ENCODE measurements around the gene MAN2A2.

The MAN2A2 gene

DNA sequence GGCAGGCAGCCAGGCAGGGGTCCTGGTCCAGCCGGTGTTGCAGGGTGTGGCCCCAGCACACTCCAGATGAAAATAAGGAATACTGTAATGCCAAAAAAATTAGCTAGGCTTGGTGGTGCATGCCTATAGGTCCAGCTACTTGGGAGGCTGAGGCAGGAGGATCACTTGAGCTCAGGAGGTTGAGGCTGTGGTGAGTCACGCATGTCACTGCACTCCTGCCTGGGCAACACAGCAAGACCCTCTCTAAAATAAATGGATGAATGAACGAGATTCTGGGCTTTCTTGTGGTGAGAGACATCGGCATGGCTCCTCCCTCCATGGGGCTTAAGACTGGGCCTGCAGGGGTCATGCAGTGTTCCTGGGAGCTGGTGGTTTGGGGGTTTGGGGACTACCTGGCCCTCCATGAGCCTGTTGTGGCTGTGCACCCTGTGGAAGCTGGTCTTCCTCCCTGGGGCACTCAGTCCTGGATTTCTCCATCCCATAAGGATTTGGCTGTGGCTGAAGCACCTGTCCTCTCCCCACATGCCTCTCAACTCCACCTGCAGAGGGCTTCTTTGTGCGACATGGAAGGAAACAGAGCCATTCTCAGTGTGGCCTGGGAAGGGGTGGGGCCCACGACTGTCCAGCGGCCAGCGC is 44.0 kb downstream of the MAN2A2 start:
- no peak for DNase-seq (ENCODE audit: low spot score)

DNA sequence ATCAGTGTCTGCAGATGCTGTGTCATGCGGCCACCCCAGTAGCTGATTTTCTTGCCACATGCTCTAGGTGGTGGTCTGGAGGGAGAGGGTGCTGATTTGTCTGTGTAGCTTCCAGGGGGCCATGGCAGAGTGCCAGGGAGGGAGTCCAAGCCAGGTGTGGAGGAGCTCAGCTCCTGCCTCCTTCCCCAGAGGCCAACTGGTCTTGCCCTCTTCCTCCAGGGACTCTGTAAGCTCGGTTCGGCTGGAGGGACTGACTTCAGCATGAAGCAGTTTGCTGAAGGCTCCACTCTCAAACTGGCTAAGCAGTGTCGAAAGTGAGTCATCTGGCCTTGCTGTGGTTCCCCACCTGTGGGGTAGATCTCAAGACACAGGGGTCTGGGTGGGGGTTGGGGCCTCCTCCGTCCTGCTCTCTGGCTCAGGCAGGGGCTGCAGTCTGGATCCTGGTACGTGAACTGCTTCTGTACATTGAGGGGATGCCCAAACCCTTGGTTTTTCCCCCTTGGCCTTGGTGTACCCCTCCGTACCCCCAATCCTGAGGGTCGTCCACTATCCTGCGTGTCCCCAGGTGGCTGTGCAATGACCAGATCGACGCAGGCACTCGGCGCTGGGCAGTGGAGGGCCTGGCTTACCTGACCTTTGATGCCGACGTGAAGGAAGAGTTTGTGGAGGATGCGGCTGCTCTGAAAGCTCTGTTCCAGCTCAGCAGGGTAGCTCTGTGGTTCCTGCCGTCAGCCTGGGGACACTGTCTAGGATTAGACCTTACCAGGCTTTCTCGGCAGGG is 44.7 kb downstream of the MAN2A2 start:
- DNase-seq (ENCODE audit: low spot score): no peak

DNA sequence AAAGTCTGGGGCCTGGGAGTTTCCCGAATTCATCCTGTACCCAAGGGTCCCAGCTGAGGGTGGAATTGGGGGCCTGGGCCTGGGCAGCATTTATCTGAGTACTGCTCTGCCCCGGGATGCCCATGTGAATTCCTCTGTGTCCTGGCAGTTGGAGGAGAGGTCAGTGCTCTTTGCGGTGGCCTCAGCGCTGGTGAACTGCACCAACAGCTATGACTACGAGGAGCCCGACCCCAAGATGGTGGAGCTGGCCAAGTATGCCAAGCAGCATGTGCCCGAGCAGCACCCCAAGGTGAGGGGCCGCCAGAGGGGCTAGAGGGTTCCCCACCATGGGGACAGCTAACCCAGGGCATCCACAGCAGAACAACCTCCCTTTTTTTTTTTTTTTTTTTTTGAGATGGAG is 45.4 kb downstream of the MAN2A2 start:
- no peak for DNase-seq (ENCODE audit: low spot score)

DNA sequence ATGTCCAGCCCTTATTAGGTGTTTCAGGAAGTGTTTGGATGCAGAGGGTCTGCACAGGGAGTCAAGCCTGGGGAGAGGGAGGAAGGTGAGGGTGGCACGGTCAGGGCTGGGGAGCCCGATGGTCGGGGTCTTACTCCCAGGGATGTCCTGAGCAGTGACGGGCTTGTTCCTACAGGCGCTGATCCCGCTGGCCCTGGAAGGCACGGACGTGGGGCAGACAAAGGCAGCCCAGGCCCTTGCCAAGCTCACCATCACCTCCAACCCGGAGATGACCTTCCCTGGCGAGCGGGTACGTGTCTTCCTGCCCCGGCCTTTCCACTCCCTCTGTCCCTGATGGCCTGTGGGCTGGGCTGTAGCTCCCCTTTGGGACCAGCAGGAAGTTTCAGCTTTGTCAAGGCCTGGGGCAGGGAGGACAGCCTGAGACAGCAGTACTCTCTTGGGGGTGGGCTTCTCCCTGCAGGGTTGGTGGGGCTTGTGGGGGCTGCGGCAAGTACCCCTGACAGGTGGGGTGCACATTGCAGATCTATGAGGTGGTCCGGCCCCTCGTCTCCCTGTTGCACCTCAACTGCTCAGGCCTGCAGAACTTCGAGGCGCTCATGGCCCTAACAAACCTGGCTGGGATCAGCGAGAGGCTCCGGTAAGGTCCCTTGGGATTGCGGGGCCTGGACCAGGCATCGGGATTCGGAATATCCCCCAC is 47.0 kb downstream of the MAN2A2 start:
- DNase-seq (ENCODE audit: low spot score): no peak

DNA sequence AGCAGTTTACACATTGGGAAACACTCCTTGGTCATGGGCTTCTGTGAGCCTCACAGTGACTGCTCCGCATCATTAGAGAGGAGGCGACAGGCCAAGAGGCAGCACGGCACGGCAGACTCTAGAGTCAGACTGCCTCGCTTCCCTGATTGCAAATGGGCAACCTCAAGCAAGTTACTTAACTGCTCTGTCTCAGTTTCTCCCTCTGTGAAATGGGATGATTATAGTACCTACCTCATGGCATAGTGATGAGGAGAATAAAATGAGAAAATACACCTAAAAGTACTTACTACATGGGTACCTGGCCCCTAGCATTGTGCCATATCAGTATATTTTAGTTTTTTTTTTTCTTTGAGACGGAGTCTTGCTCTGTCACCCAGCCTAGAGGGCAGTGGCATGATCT is 47.6 kb downstream of the MAN2A2 start:
- no peak for DNase-seq (ENCODE audit: low spot score)

DNA sequence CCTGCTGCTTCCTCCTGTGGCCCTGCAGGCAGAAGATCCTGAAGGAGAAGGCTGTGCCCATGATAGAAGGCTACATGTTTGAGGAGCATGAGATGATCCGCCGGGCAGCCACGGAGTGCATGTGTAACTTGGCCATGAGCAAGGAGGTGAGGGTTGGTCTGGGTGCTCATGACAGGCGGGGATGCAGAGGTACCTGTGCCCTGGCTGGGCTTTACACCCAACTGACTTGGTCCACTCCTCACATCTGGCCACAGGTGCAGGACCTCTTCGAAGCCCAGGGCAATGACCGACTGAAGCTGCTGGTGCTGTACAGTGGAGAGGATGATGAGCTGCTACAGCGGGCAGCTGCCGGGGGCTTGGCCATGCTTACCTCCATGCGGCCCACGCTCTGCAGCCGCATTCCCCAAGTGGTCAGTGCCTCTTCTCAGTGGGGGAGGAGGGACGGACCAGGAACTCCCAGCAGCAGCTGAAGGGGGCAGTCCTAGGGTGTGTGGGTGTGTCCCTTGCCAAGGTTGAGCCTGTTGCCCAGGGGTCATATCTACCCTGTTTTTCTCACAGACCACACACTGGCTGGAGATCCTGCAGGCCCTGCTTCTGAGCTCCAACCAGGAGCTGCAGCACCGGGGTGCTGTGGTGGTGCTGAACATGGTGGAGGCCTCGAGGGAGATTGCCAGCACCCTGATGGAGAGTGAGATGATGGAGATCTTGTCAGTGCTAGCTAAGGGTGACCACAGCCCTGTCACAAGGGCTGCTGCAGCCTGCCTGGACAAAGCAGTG is 50.0 kb downstream of the MAN2A2 start:
- no peak for DNase-seq (ENCODE audit: low spot score)

DNA sequence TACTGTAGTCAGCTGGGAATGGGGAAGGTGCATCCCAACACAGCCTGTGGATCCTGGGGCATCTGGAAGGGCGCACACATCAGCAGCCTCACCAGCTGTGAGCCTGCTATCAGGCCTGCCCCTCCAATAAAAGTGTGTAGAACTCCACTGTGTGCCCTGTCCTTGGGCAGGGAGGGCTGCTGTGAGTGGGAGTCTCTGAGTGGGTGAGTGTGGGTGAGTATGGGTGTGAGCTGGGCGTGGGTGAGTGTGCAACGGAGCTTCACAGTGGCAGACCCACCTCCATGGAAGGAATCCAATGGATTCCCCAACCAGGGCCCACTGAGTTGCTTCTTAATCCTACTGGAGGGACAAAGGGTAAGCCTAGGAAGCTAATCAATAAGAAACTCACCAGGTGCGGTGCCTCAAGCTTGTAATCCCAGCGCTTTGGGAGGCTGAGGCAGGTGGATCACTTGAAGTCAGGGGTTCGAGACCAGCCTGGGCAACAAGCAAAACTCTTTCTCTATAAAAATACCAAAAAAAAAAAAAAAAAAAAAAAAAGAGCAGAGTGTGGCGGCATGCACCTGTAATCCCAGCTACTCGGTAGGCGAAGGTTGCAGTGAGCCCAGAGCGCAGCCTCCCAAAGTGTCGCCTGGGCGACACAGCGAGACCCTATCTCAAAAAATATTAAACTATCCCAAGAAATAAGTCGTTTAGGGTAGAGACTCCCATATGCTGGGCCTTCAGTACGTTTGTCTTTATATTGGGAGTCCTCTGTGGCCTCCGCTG is 51.0 kb downstream of the MAN2A2 start:
- DNase-seq (ENCODE audit: low spot score): no peak

DNA sequence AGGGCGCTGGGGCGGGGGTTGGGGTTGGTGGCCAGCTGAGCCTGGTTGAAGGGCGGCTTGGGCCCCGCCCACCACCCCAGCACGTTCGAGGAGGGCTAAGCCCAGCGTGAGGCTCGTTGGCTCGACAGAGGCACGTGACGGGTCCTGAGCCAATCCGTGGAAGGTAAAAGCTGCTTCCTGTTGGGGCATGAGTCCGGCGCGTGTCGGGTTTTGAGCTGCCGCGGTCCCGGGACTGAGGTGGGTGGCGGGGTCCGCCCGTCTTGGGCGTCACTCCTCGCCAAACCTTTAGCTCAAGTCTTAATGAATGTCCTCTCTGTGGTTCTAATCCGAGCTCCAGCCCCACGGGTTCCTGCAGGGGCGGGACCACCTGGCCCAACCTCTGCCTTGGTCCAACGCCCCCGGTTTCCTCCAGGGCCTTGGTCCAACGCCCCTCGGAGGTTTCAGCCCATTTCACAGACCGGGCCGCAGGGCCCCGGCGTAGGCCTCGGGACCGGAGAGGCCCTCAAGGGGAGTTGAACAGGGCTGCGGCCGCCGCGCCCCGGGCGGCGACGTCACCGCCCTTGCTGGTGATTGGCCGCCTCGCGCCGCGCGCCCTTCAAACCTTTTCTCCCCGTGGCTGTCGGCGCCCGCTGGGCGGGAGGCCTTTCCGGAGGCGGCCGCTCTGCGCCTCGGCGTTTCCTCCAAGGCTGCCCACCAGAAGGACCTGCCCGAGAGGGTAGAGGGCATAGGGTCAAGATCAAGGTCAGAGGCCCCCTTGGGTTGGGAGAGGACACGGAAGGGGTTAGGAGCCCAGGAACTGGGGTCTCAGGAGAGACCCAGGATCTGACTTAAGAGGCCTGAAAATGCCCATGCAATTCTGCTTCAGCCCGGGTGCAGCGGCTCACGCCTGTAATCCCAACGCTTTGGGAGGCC is 51.9 kb downstream of the MAN2A2 start, which contains the start of gene RCCD1:
Gene RCCD1 (plus strand): TSS at position 173 of the 912 bp plus-strand sequence. CDS start 1,851 bp downstream, outside the sequence.
- DNase-seq (ENCODE audit: low spot score): peak; percentile 97

DNA sequence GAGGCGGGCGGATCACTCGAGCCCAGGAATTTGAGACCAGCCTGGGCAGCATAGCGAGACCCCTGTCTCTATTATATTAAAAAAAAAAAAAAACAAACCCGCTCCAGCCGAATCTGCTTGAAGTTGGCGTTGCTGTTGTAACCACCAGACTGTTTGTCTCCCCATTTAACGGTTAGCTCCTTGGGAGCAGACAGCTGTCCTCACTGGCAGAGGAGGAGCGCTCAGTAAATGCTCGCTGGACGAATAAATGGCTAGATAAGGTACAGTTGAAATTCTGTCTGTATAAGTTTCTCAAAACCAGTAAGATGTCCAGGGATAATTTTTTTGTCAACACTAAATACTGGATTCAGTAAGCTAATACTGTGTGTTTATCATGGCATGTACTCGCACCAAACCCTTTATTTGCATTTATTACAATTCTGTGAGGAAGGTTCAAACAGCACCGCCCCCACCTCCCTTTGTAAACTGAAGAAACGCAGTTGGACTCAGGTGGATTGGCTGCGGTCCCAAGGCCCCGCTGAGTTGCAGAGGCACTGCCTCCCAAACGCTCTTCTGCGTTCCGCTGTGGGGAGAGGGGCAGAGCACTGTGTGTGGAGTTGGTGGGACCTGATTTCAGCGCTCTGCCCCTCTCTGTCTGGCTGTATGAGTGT is 52.6 kb downstream of the MAN2A2 start:
- peak; percentile 60 for DNase-seq (ENCODE audit: low spot score)

DNA sequence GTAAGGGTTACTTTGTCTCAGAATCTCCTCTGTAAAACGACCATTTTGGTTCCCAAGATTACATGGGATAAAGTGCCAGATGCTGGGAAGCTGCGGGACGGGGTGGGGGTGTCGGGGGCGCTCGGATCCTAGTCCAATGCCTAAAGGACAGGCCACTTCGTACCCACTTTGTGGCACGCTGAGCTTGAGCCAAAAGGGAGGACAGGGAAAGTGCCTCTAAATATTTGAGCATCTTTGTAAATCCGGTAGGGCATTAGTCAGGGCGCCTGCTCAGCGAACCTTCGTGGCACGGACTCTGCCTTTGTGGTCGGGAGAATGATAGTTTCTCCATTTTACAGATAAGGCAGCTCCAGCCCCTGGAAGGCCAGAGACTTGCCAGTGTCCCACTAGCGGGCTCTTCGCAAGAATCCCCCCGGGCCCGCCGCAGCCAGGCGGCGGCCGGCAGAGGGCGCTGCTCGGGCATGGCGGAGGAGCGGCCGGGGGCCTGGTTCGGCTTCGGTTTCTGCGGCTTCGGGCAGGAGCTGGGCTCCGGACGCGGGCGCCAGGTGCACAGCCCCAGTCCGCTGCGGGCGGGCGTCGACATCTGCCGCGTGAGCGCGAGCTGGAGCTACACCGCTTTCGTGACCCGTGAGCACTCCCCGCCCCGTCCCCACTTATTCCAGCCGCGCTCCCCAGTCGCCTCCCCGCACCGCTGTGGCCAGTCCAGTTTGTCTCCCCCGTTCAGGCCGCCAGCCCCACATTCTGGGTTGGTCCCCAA is 53.4 kb downstream of the MAN2A2 start:
- DNase-seq (ENCODE audit: low spot score): peak; percentile 78

DNA sequence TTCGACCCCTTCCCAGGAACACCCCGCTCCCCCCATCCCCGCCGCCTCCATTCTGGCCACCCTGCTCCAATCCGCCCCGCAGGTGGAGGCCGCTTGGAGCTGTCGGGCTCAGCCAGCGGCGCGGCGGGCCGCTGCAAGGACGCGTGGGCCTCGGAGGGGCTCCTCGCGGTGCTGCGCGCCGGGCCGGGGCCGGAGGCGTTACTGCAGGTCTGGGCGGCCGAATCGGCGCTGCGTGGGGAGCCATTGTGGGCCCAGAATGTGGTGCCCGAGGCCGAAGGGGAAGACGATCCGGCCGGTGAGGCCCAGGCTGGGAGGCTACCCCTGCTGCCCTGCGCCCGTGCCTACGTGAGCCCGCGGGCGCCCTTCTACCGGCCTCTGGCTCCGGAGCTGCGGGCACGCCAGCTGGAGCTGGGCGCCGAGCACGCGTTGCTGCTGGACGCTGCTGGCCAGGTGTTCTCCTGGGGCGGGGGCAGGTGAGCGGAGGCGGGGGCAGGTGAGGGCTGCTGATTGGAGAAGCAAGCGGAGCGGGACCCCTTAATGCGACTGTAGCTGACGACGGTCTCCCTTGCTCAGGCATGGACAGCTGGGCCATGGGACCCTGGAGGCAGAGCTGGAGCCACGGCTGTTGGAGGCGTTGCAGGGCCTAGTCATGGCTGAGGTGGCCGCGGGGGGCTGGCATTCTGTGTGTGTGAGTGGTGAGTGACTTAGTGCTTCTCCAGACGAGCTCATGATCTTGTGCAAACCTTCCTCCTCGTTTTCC is 54.1 kb downstream of the MAN2A2 start:
- peak; percentile 80 for DNase-seq (ENCODE audit: low spot score)

DNA sequence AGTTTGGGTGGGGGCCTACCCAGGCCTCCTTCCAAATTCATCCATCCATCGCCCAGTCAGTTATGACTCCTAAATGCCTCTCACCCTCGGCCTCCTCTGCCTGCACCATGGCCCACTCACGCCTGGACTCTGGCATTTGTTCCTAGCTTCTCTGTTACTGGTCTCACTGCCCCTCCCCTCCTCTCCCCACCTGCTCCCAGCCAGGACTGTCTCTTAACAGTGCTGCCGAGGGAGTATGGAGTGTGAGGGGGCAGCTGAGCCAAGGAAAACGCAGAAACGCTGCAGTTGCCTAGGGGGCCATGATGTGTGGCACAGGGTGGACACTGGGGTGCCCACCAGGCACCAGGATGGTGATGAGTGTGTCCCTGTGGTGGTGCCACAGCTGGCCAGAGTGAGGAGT is 54.7 kb downstream of the MAN2A2 start:
- no peak for DNase-seq (ENCODE audit: low spot score)

DNA sequence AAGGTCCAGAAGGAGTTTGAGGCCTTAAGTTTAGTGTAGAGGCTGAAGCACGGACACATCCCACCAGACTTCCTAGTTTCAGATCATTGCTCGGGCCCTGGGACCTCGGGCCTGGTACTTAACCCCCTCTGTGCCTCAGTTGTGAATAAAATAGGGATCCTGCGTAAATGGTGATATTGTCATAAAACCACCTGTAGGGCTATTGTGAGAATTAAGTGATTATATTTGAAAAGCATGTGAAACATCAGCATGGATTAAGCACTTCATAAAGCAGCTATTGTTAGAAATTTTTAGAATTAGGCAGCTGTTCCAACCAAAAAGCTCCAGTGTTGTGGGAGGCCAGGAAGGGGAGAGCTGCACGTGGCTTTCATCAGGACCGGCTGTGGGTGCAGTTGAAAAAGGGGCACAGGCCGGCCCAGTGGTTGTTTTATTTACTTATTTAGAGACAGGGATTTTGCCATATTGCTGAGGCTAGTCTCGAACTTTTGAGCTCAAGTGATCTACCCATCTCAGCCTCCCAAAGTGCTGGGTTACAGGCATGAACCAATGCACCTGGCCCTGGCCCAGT is 56.0 kb downstream of the MAN2A2 start:
- no peak for DNase-seq (ENCODE audit: low spot score)

DNA sequence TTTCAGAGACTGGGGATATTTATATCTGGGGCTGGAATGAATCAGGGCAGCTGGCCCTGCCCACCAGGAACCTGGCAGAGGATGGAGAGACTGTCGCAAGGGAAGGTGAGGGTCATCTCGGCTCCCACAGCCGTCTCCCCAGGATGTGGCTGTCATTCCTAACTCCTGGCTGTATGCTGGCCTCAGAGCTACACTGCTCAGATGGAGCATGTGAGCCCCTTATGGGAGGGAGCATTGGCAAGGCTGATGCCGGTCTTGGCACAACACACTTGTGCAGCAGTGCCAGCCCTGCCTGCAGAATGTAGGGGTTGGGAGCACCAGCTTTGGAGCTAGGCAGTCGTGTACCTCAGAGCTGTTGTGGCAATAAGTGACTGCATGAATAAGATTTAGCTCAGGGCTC is 56.8 kb downstream of the MAN2A2 start:
- no peak for DNase-seq (ENCODE audit: low spot score)

DNA sequence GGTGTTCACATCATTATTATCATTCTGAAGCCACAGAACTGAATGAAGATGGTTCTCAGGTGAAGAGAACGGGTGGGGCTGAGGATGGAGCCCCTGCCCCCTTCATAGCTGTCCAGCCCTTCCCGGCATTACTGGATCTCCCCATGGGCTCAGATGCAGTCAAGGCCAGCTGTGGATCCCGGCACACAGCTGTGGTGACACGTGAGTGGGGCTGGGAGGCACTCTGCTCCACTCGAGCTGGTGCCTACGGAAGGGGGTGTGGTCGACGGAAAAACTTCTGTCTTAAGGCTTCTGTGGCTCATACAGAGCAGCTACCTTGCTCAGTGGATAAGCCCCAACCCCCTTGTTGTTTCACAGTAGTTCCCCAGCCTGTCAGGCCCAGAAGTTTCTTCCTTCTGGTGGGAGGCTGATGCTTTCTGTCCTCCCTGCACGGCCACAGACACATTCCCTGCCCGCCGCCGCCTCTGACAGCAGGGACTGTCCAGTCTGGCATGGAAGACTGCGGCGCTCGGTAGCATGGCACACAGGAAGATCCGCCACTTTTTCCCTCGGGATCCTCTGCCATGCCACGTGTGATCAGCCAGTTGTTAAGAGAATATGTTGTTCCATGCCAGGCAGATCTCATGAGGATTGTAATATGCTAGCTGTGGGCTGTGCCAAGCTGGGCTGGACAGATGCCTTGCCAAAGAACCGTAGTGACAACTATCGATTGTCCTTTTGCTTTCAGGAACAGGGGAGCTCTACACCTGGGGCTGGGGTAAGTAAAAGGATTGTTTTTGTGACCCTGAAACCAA is 57.4 kb downstream of the MAN2A2 start:
- no peak for DNase-seq (ENCODE audit: low spot score)

DNA sequence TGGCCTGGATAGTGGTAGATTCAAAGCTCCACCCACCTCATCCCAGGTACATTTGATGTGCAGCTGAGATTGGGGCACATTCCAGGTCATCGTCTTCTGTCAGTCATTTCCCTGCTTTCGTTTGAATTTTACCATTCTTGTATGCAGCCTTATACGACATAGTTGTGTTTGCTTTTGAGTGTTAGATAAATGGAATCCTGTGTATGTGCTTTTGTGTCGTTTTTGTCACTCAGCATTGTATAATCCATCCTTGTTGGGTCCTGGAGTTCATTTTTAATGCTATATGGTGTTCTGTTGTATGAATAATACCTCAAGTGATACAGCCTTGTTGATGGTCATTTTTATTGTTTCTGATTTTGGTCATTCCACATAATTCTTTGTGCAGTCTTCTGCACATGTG is 58.9 kb downstream of the MAN2A2 start:
- DNase-seq (ENCODE audit: low spot score): no peak

DNA sequence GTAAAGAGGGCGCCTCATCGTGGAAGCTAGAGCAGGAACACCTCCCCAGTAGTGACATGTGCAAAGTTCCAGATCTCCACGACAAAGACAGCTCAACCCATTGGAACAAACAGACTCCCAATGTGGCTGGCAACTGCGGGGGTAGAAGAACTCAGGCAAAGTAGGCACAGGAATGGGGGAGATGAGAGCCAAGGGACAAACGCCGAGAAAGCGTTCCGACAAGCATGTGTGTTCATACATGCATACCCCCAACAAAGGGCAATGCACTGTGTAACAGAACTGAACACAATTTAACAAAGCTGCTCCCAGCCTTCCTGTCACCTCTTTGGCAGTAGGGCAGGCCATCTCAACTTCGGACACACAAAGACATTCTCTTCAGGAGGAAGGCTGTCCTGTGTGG is 63.2 kb downstream of the MAN2A2 start:
- DNase-seq (ENCODE audit: low spot score): no peak
